SK-N-SH treated with all-trans-retinoic acid at 6 μM for 48 hours (cell line): Measurements from ENCODE around the gene MOCS1.

Source experiments
- ARNTL ChIP-seq: fragments of 450-650 bp; formaldehyde crosslinking; IDR thresholded peaks from 2 replicates; pipeline ENCODE4 v1.5.0; 2020; ENCODE audit warnings: low read depth, mild to moderate bottlenecking, moderate library complexity, borderline replicate concordance
- CREB5 ChIP-seq: fragments of 250-450 bp; sonication (Bioruptor Pico); IDR thresholded peaks from 2 replicates; pipeline ENCODE4 v1.5.1; 2020; ENCODE audit warnings: low read depth, mild to moderate bottlenecking, moderate library complexity
- CSDC2 ChIP-seq: fragments of 250-450 bp; sonication (Bioruptor Pico); IDR thresholded peaks from 2 replicates; pipeline ENCODE4 v1.5.0; 2020; ENCODE audit warnings: mild to moderate bottlenecking, moderate library complexity
- ESRRG ChIP-seq: fragments of 250-450 bp; sonication (Bioruptor Pico); IDR thresholded peaks from 2 replicates; pipeline ENCODE4 v1.6.1; 2021; ENCODE audit warnings: mild to moderate bottlenecking
- GLIS3 ChIP-seq: fragments of 250-450 bp; sonication (Bioruptor Pico); IDR thresholded peaks from 2 replicates; pipeline ENCODE4 v1.5.0; 2020; ENCODE audit warnings: mild to moderate bottlenecking, moderate library complexity
- OSR1 ChIP-seq: fragments of 250-450 bp; sonication (Bioruptor Pico); IDR thresholded peaks from 2 replicates; pipeline ENCODE4 v1.8.0; 2022; ENCODE audit warnings: moderate library complexity, mild to moderate bottlenecking, inconsistent platforms
- PATZ1 ChIP-seq: fragments of 250-450 bp; sonication (Bioruptor Pico); IDR thresholded peaks from 2 replicates; pipeline ENCODE4 v1.8.0; 2020; ENCODE audit warnings: mild to moderate bottlenecking, moderate library complexity, borderline replicate concordance
- POU6F1 ChIP-seq: fragments of 250-450 bp; sonication (Bioruptor Pico); IDR thresholded peaks from 2 replicates; pipeline ENCODE4 v1.8.0; 2021; ENCODE audit warnings: low read depth, mild to moderate bottlenecking, moderate library complexity, borderline replicate concordance
- PPARA ChIP-seq: fragments of 250-450 bp; sonication (Bioruptor Pico); IDR thresholded peaks from 2 replicates; pipeline ENCODE4 v1.5.0; 2020; ENCODE audit warnings: mild to moderate bottlenecking, borderline replicate concordance
- SNAI2 ChIP-seq: fragments of 250-450 bp; sonication (Bioruptor Pico); IDR thresholded peaks from 2 replicates; pipeline ENCODE4 v1.5.0; 2020; ENCODE audit warnings: mild to moderate bottlenecking, moderate library complexity
- TSHZ2 ChIP-seq: fragments of 250-450 bp; sonication (Bioruptor Pico); IDR thresholded peaks from 2 replicates; pipeline ENCODE4 v1.5.0; 2020; ENCODE audit warnings: mild to moderate bottlenecking, moderate library complexity
- ZFP30 ChIP-seq: fragments of 450-650 bp; formaldehyde crosslinking; IDR thresholded peaks from 2 replicates; pipeline ENCODE4 v1.5.0; 2022; ENCODE audit warnings: mild to moderate bottlenecking, moderate library complexity
- ZNF565 ChIP-seq: fragments of 450-650 bp; formaldehyde crosslinking; conservative IDR thresholded peaks from 2 replicates; pipeline ENCODE4 v1.5.0; 2020; ENCODE audit warnings: low read depth, mild to moderate bottlenecking, moderate library complexity
- ZNF70 ChIP-seq: fragments of 450-650 bp; formaldehyde crosslinking; IDR thresholded peaks from 2 replicates; pipeline ENCODE4 v1.5.0; 2020; ENCODE audit warnings: mild to moderate bottlenecking, moderate library complexity

- no peak for TF ChIP-seq POU6F1 (CRISPR knock-in tag)
- no peak for TF ChIP-seq PPARA (CRISPR knock-in tag)
- no peak for TF ChIP-seq ESRRG (CRISPR knock-in tag)
- TF ChIP-seq ZNF565 (CRISPR knock-in tag): no peak
- no peak for TF ChIP-seq CSDC2 (CRISPR knock-in tag)
- no peak for TF ChIP-seq PATZ1 (CRISPR knock-in tag)
- TF ChIP-seq ARNTL: no peak
- TF ChIP-seq OSR1 (CRISPR knock-in tag): no peak
- no peak for TF ChIP-seq ZNF70 (CRISPR knock-in tag)
- no peak for TF ChIP-seq CREB5 (CRISPR knock-in tag)
- TF ChIP-seq ZFP30 (CRISPR knock-in tag): no peak
- no peak for TF ChIP-seq GLIS3 (CRISPR knock-in tag)
- TF ChIP-seq TSHZ2 (CRISPR knock-in tag): no peak
- TF ChIP-seq SNAI2 (CRISPR knock-in tag): no peak
These were observed 11.4 kb upstream of the MOCS1 start for GRCh38 chr6:39945626-39946025.
